HL-60/S4 treated with retinoic acid at 250 ng/mL for 4 days and 3 days (cell line): ENCODE measurements around the gene FBXO24.

Experiments
- in situ Hi-C: fragments of 300-500 bp; cut with MboI; formaldehyde crosslinking; loops from 2 replicates; pipeline ENCODE4 v1.7.0; 2022; ENCODE audit warnings: low sequenced_read_pairs

FBXO24 gene

DNA sequence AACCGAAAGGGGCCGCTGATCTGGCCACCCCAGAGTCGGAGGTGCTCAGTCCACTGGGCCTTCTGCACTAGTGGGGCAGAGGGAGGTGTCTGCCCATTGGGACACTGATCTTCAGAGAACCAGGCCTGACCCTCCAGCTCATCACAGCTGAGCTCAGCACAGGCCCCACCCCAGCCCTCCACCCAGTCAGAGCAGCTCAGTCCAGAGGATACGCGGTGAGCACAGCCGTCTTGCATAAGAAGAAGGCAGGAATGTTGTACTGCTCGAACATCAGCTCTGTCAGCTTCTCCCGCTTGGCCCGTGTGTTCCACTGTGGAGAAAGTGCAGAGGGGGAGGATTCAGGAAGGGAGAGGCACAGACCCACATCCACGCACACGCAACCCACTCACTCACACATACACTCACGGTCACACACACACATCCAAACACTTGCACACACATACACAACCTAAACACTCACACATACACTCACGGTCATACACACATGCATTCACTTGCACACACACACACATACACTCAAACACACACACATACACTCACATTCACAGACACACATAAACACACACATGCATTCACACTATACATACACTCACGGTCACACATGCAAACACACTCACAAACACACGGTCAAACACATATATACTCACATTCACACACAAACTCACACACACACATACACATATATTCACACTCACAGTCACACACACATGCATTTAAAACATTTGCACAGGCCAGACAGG, 63.9 kb downstream of the FBXO24 start:
- in situ Hi-C loops: no loop called here
